ENCODE data around the gene PHLPP1.

The PHLPP1 gene

DNA sequence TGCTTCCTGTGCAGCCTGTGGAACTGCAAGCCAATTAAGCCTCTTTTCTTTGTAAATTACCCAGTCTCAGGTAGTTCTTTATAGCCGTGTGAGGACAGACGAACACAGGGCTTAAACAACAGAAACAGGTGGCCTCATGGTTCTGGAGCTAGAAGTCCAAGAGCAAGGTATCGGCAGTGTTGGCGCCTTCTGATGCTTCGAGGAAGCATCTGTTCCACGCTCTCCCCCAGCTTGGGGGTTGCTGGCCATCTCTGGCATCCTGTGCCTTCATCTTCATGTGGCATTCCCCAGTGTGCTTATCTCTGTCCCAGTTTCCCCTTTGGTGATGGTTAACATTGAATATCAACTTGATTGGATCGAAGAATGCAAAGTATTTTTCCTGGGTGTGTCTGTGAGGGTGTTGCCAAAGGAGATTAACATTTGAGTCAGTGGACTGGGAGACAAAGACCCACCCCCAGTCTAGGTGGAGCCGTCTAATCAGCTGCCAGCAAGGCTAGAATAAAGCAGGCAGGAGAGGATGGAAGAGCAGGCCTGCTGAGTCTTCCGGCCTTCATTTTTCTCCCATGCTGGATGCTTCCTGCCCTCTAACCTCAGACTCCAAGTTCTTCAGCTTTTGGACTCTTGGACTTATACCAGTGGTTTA is 287.6 kb downstream of the PHLPP1 start:
- Histone ChIP-seq H3K4me3 (ENCODE audit: low read depth, low read length) (no peak overlapping the region), H3K9me3 (ENCODE audit: control insufficient read depth, low read length) (no peaks in the 10 kb centered on the region), H3K9ac (no peak overlapping the region), H3K4me1 (no peaks in the 10 kb centered on the region), H3K4me2 (ENCODE audit: low read length) (no peak overlapping the region), H3K27me3 (ENCODE audit: control insufficient read depth, insufficient read depth, low read length) (no peaks in the 10 kb centered on the region), H3K36me3 (ENCODE audit: control insufficient read depth, insufficient read depth, low read length) (no peaks in the 10 kb centered on the region), H2AFZ (no peak overlapping the region), H3K79me2 (no peaks in the 10 kb centered on the region), H3K27ac (no peak overlapping the region)
- TF ChIP-seq CTCF (IDR thresholded peaks at IDR 0.05) = no peak

GRCh38 chr18:63003899-63004298 is 288.6 kb downstream of the PHLPP1 start:
- no peak overlapping the region for H3K9ac ChIP-seq
- no peak overlapping the region for H3K4me3 ChIP-seq (ENCODE audit: low read depth, low read length)
- H3K36me3 ChIP-seq (ENCODE audit: control insufficient read depth, insufficient read depth, low read length) = no peaks in the 10 kb centered on the region
- H3K4me2 ChIP-seq (ENCODE audit: low read length) = no peak overlapping the region
- no peaks in the 10 kb centered on the region for H3K27me3 ChIP-seq (ENCODE audit: control insufficient read depth, insufficient read depth, low read length)
- H3K4me1 ChIP-seq = no peaks in the 10 kb centered on the region
- H3K9me3 ChIP-seq (ENCODE audit: control insufficient read depth, low read length) = no peaks in the 10 kb centered on the region
- no peak overlapping the region for H2AFZ ChIP-seq
- no peak overlapping the region for H3K27ac ChIP-seq
- H3K79me2 ChIP-seq = no peaks in the 10 kb centered on the region
- no peak for TF ChIP-seq CTCF (IDR thresholded peaks at IDR 0.05)

DNA sequence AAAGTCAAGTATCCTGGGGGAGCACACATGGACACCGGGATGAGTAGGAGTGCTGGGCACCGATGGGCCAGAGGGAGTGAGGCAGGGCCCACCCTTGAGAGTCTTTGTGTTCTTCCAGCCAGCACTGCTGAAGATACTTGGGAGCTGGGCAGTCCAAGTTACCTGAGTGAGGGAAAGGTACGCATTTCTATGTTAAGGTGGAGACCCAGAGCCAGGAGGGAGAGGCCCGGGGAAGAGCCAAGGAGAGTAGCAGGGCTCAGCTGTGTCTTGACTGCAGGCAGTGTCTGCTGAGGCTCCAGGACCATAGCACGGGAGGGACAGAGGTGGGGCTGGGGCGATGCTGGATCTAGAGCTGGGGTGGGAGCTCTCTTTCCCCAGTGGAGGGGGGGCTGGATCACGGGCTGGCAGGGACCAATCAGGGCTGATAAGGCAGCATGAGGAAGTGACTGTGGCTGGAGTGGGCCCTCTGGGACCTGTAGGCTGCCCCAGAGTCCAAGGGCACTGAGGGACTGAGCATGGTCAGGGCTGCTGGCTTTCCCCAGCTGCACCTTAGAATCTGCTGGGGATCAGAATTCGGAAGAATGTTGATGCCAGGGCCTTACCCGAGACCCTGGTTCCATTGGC is 289.2 kb downstream of the PHLPP1 start:
- Histone ChIP-seq H3K27ac (no peak overlapping the region), H3K9ac (no peak overlapping the region), H3K27me3 (ENCODE audit: control insufficient read depth, insufficient read depth, low read length) (no peaks in the 10 kb centered on the region), H3K9me3 (ENCODE audit: control insufficient read depth, low read length) (no peaks in the 10 kb centered on the region), H3K4me3 (ENCODE audit: low read depth, low read length) (no peak overlapping the region), H3K4me2 (ENCODE audit: low read length) (no peak overlapping the region), H3K4me1 (no peaks in the 10 kb centered on the region), H2AFZ (no peak overlapping the region), H3K79me2 (no peaks in the 10 kb centered on the region), H3K36me3 (ENCODE audit: control insufficient read depth, insufficient read depth, low read length) (no peaks in the 10 kb centered on the region)
- no peak for TF ChIP-seq CTCF (IDR thresholded peaks at IDR 0.05)

DNA sequence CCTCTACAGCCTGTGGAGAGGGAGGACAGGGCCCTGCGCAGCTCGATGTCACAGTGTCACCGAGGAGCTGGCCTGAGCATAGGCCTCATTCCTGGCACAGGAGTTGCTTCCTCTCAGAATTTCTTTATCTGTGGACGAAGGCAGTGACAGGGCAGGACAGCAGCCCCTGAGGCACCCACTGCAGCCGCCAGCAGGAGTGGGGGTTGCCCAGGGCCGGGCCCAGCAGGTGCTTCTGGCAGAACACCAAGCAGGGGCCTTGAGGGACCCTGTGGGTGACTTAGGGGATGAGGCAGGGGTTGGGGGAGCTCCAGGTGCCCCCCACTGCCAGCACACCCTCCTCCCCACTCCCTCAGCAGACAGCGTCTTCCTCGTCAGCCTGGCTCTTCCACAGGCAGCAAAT is 290.0 kb downstream of the PHLPP1 start:
- no peak overlapping the region for H3K4me2 ChIP-seq (ENCODE audit: low read length)
- no peaks in the 10 kb centered on the region for H3K9me3 ChIP-seq (ENCODE audit: control insufficient read depth, low read length)
- no peaks in the 10 kb centered on the region for H3K79me2 ChIP-seq
- H3K4me1 ChIP-seq = no peaks in the 10 kb centered on the region
- H3K36me3 ChIP-seq (ENCODE audit: control insufficient read depth, insufficient read depth, low read length) = no peaks in the 10 kb centered on the region
- no peak overlapping the region for H3K27ac ChIP-seq
- no peak overlapping the region for H2AFZ ChIP-seq
- no peak for TF ChIP-seq CTCF (IDR thresholded peaks at IDR 0.05)
- no peaks in the 10 kb centered on the region for H3K27me3 ChIP-seq (ENCODE audit: control insufficient read depth, insufficient read depth, low read length)
- H3K9ac ChIP-seq = no peak overlapping the region
- H3K4me3 ChIP-seq (ENCODE audit: low read depth, low read length) = no peak overlapping the region

DNA sequence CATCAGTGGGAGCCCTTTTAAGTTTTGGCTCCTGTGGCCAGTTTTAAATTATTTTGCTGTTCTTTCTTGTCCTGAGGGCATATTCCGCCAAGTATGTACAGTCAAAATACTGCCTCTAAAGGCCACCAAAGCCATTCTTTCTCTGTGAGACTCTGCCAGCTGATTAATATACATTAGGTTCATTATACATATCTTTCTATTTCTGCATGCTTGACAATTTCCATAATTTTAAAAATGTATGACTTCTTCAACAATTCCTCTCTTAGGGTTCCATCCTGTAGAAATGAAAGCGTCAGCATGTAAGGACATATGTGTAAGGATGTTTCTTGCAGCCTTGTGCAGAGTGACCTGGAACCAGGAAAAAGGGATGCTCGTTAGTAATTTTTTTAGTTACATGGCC is 291.9 kb downstream of the PHLPP1 start:
- H2AFZ ChIP-seq = no peak overlapping the region
- no peak overlapping the region for H3K4me3 ChIP-seq (ENCODE audit: low read depth, low read length)
- H3K9me3 ChIP-seq (ENCODE audit: control insufficient read depth, low read length) = no peaks in the 10 kb centered on the region
- H3K27me3 ChIP-seq (ENCODE audit: control insufficient read depth, insufficient read depth, low read length) = no peaks in the 10 kb centered on the region
- TF ChIP-seq CTCF (IDR thresholded peaks at IDR 0.05) = no peak
- H3K79me2 ChIP-seq = no peaks in the 10 kb centered on the region
- H3K4me2 ChIP-seq (ENCODE audit: low read length) = no peak overlapping the region
- H3K4me1 ChIP-seq = no peaks in the 10 kb centered on the region
- H3K9ac ChIP-seq = no peak overlapping the region
- no peak overlapping the region for H3K27ac ChIP-seq
- H3K36me3 ChIP-seq (ENCODE audit: control insufficient read depth, insufficient read depth, low read length) = no peaks in the 10 kb centered on the region
